Gastrocnemius medialis (tissue), 4 donors: Measurements from ENCODE around the gene RNF187. TPM values are rescaled to one million over a fixed set of nuclear protein-coding genes. Genes with fewer than 3 reads are reported as not detected.

Experiments used
- ATAC-seq, 2 donors: fragments of 150-250 bp; one replicate each; pipeline ENCODE4 v1.9.1; 2016
- DNase-seq, 2 donors: peaks; one replicate each; pipeline ENCODE4 v3.0.0-alpha.2; 2019
- H3K27ac ChIP-seq, 4 donors: fragments of 200-600 bp; sonication (generic); 1 replicate in 1 of 4; 2 replicates in 3 of 4; pipeline ENCODE4 v1.5.1; 2016 to 2018; ENCODE audit warnings: mild to moderate bottlenecking in 2 of 4, moderate library complexity in 1 of 4
- H3K27me3 ChIP-seq, 3 donors: fragments of 200-600 bp; sonication (generic) in 2 of 3; 1 replicate in 1 of 3; 2 replicates in 2 of 3; pipeline versions ENCODE4 v1.5.1 to v1.6.0; 2016 to 2019; ENCODE audit warnings: mild to moderate bottlenecking in 1 of 3, moderate library complexity in 1 of 3
- H3K36me3 ChIP-seq, 2 donors: fragments of 200-600 bp; sonication (generic) in 1 of 2; one replicate each; pipeline ENCODE4 v1.5.1; 2017 to 2018
- H3K4me1 ChIP-seq, 2 donors: fragments of 200-600 bp; sonication (generic) in 1 of 2; one replicate each; pipeline ENCODE4 v1.5.1; 2016 to 2017; ENCODE audit warnings: mild to moderate bottlenecking in 2 of 2
- H3K4me3 ChIP-seq, 4 donors: fragments of 200-600 bp; sonication (generic) in 3 of 4; 1 replicate in 1 of 4; 2 replicates in 3 of 4; pipeline ENCODE4 v1.5.1; 2016 to 2019; ENCODE audit warnings: mild to moderate bottlenecking in 2 of 4
- H3K9me3 ChIP-seq, 3 donors: fragments of 200-600 bp; sonication (generic) in 2 of 3; 1 replicate in 1 of 3; 2 replicates in 2 of 3; pipeline ENCODE4 v1.5.1; 2016 to 2019
- POLR2A ChIP-seq, 2 donors: fragments of 450-650 bp; IDR thresholded peaks; one replicate each; pipeline ENCODE4 v1.6.1; 2017; ENCODE audit warnings: antibody characterized with exemption in 2 of 2, mild to moderate bottlenecking in 2 of 2, moderate library complexity in 2 of 2
- in situ Hi-C, 4 donors: fragments of 200-750 bp; cut with MboI; loops; one replicate each; pipeline versions ENCODE4 v1.15.0 to v1.8.0; 2017; ENCODE audit warnings: low sequenced_read_pairs in 4 of 4
- intact Hi-C: fragments of 100-400 bp; cut with DNase I; formaldehyde crosslinking; loops from one replicate; pipeline ENCODE4 v1.15.1; 2023; ENCODE audit warnings: low total_unique reads
- total RNA-seq, 4 donors: library from RNA; depleted of rRNA; stranded (reverse); fragments of >200 nt; gene quantifications; one replicate each; pipeline versions ENCODE4 v1.1.0 to v1.2.3, GENCODE V29; 2016
- TF ChIP-seq, protein P1 (sequence below), 5 experiments: fragments of 450-650 bp in 3 of 5; fragments of 200-600 bp in 2 of 5; sonication (generic) in 2 of 5; IDR thresholded peaks in 4 of 5; conservative IDR thresholded peaks in 1 of 5; 1 replicate in 4 of 5; 2 replicates in 1 of 5; pipeline ENCODE4 v1.5.1; 2016 to 2019; ENCODE audit warnings: antibody characterized with exemption in 5 of 5, mild to moderate bottlenecking in 3 of 5, moderate library complexity in 3 of 5

The RNF187 gene
- total RNA-seq, 4 donors from 2014 or later, result 33.5 to 99.8 (median 62.5) TPM

- H3K4me1 ChIP-seq, result peaks cover 0 to 5% of the 10 kb centered on the region in 2 donors
- no peaks in the 10 kb centered on the region for H3K9me3 ChIP-seq
- intact Hi-C loops (no loop called here), in situ Hi-C loops (no loop called here)
- peaks cover 0 to 33% of the 10 kb centered on the region in 2 donors for H3K36me3 ChIP-seq
- H3K27ac ChIP-seq, result no peak overlapping the region
- ATAC-seq, result no peak
- H3K27me3 ChIP-seq, result no peaks in the 10 kb centered on the region
- no peak for DNase-seq
- H3K4me3 ChIP-seq, result no peak overlapping the region
- TF ChIP-seq, protein P1, sequence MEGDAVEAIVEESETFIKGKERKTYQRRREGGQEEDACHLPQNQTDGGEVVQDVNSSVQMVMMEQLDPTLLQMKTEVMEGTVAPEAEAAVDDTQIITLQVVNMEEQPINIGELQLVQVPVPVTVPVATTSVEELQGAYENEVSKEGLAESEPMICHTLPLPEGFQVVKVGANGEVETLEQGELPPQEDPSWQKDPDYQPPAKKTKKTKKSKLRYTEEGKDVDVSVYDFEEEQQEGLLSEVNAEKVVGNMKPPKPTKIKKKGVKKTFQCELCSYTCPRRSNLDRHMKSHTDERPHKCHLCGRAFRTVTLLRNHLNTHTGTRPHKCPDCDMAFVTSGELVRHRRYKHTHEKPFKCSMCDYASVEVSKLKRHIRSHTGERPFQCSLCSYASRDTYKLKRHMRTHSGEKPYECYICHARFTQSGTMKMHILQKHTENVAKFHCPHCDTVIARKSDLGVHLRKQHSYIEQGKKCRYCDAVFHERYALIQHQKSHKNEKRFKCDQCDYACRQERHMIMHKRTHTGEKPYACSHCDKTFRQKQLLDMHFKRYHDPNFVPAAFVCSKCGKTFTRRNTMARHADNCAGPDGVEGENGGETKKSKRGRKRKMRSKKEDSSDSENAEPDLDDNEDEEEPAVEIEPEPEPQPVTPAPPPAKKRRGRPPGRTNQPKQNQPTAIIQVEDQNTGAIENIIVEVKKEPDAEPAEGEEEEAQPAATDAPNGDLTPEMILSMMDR (IDR thresholded peaks at IDR 0.05 in 4 of 5, conservative IDR thresholded peaks at IDR 0.05 in 1 of 5), result no peak
These were observed 10.0 kb downstream of the RNF187 start for GRCh38 chr1:228497206-228497605.

- no peaks in the 10 kb centered on the region for H3K27me3 ChIP-seq
- in situ Hi-C loops (no loop called here), intact Hi-C loops (no loop called here)
- no peak overlapping the region for H3K4me3 ChIP-seq
- no peak overlapping the region for H3K27ac ChIP-seq
- H3K4me1 ChIP-seq, result peaks cover 0 to 5% of the 10 kb centered on the region in 2 donors
- H3K36me3 ChIP-seq, result peaks cover 0 to 31% of the 10 kb centered on the region in 2 donors
- ATAC-seq, result no peak
- TF ChIP-seq, protein P1 (IDR thresholded peaks at IDR 0.05 in 4 of 5, conservative IDR thresholded peaks at IDR 0.05 in 1 of 5), result no peak
- no peak for TF ChIP-seq POLR2A (IDR thresholded peaks at IDR 0.05)
- no peak for DNase-seq
- no peaks in the 10 kb centered on the region for H3K9me3 ChIP-seq
These were observed 10.6 kb downstream of the RNF187 start for GRCh38 chr1:228497817-228498216.

DNA sequence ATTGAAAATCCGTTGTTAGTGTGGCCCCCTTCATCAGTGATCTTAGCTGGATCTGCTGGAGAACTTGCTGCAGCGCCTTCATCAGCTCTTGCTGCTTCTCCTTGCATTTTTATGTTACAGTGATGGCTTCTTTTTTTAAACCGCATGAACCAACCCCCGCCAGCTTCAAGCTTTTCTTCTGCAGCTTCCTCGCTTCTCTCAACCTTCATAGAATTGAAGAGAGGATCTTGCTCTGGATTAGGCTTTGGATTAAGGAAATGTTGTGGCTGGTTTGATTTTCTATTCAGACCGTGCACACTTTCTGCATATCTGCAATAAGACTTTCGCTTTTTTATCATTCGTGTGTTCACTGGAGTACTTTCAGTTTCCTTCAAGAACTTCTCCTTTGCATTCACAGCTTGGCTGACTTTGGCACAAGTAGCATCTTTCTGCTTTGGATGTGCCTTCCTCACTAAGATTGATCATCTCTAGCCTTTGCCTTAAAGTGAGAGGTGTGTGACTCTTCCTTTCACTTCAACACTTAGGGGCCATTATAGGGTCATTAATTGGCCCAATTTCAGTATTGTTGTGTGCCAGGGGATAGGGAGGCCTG lies 13.1 kb downstream of the RNF187 start:
- in situ Hi-C loops (no loop called here), intact Hi-C loops (no loop called here)
- peaks cover 0 to 5% of the 10 kb centered on the region in 2 donors for H3K4me1 ChIP-seq
- TF ChIP-seq POLR2A (IDR thresholded peaks at IDR 0.05), result no peak
- TF ChIP-seq, protein P1 (IDR thresholded peaks at IDR 0.05 in 4 of 5, conservative IDR thresholded peaks at IDR 0.05 in 1 of 5), result no peak
- DNase-seq (no peak), ATAC-seq (no peak)
- H3K4me3 ChIP-seq, result no peak overlapping the region
- H3K27me3 ChIP-seq, result peaks cover 0 to 6% (median 0%) of the 10 kb centered on the region in 3 donors
- no peak overlapping the region for H3K27ac ChIP-seq
- H3K9me3 ChIP-seq, result no peaks in the 10 kb centered on the region
- peaks cover 0 to 9% of the 10 kb centered on the region in 2 donors for H3K36me3 ChIP-seq

- peaks cover 0 to 5% of the 10 kb centered on the region in 2 donors for H3K4me1 ChIP-seq
- intact Hi-C loops, result no loop called here
- H3K36me3 ChIP-seq, result no peaks in the 10 kb centered on the region
- in situ Hi-C loops, result no loop called here
- TF ChIP-seq, protein P1 (IDR thresholded peaks at IDR 0.05 in 4 of 5, conservative IDR thresholded peaks at IDR 0.05 in 1 of 5), result peak; percentile 71 to 94 (median 78)
- no peak for TF ChIP-seq POLR2A (IDR thresholded peaks at IDR 0.05)
- peak; percentile 95 to 97 for ATAC-seq
- H3K27ac ChIP-seq, result no peak overlapping the region
- no peaks in the 10 kb centered on the region for H3K9me3 ChIP-seq
- peak; percentile 65 to 75 for DNase-seq
- peak overlapping the region in 2 of 4 donors; percentile 3 to 29 for H3K4me3 ChIP-seq
- H3K27me3 ChIP-seq, result peaks cover 0 to 6% (median 0%) of the 10 kb centered on the region in 3 donors
These were observed 14.0 kb downstream of the RNF187 start for GRCh38 chr1:228500901-228501871.
